NCI-H146 (cell line): ENCODE measurements around the gene HEY2.
"Not testable (repeated sequence)": the region's sequence is repeated elsewhere in the genome, so short reads cannot be mapped to it uniquely, and the experiment has no call there.

Experiments used
- DNase-seq: peaks from one replicate; lab custom pipeline; 2025; lab: John Stamatoyannopoulos, UW

The HEY2 gene

GRCh38 chr6:125749173-125749864, at the start of gene HEY2:
TSS of gene HEY2 (plus strand) at chr6:125749632. CDS start at chr6:125749777, 145 bp downstream.
- peak; percentile 97 for DNase-seq

GRCh38 chr6:125700581-125701353, 48.7 kb upstream of the HEY2 start:
- no peak for DNase-seq

- no peak for DNase-seq
Observed at GRCh38 chr6:125701354-125701668, 48.1 kb upstream of the HEY2 start.

DNA sequence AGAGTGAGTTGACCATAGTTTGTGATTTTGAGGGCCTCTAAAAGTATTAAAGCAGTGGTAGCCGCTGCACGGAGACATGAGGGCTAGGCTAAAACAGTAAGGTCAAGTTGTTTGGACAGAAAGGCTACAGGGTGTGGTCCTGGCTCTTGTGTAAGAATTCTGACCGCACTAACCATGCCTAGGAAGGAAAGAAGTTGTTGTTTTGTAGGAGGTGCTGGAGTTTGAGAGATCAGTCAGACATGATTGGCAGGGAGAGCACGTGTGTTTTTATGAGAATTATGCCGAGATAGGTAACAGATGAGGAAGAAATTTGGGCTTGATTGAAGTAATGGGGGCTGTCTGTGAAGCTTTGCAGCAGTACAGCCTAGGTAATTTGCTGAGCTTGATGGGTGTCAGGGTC, 45.5 kb upstream of the HEY2 start:
- DNase-seq: not testable (repeated sequence)

GRCh38 chr6:125707615-125708243, 41.7 kb upstream of the HEY2 start:
- no peak for DNase-seq

GRCh38 chr6:125711013-125711675, 38.3 kb upstream of the HEY2 start:
- DNase-seq: no peak

GRCh38 chr6:125714441-125715090, 34.9 kb upstream of the HEY2 start:
- DNase-seq: peak; percentile 86

GRCh38 chr6:125717120-125717731, 32.2 kb upstream of the HEY2 start:
- DNase-seq: no peak

DNA sequence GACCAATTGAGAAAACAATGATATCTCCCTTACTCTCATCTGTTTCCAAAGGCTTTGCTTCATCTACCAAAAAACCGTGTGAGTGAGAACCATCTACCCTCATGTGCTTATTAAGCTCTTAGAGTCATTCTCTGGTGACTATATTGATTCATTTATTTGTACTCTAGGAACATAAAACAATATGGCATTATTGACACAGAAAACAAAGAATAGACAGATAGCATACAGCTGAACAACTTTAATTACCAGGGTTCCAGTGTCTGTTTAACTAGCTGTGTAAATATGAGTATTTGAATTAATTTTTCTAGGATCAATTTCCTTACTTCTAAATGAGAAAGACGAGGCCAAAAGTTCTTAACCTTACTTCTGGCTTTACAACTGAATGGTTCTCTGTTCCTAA, 31.3 kb upstream of the HEY2 start:
- DNase-seq: peak; percentile 95

DNA sequence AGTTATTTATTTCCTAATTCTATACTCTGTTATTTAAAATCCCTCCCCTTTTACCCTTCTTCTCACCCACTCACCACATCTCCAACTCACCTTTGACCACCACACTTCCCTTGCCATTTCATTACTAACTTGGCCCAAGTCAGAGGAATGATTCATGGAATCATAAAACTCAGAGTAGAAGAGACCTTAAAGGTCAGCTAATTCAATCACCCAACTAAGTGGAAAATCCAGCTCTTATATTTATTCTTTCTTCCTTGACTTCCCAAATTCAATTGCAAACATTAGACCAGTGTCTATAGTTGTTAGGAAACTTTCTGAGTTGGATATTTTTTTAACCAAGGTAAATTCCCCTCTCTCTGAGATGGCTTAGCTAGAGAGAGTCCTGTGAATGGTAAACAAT, 26.5 kb upstream of the HEY2 start:
- DNase-seq: no peak

DNA sequence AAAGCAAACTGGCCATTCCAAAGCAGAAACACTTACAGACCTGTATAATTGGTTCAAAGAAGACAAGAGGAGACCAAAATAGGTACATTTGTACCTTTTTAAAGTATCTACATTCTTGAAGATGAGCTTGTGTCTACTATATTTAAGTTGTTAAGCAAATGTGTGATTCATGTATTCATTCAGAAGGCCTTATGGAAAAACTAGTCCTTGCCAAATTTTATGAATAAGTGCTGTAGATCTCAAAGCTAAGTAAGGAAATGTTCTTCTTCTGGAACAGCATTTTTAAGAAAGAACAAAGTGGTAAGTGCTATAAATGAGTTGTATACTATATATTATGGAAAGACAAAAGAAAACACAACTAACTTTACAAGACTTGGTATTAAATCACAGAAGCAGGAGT, 22.2 kb upstream of the HEY2 start:
- no peak for DNase-seq

GRCh38 chr6:125728739-125729138, 20.7 kb upstream of the HEY2 start:
- DNase-seq: peak; percentile 82

DNA sequence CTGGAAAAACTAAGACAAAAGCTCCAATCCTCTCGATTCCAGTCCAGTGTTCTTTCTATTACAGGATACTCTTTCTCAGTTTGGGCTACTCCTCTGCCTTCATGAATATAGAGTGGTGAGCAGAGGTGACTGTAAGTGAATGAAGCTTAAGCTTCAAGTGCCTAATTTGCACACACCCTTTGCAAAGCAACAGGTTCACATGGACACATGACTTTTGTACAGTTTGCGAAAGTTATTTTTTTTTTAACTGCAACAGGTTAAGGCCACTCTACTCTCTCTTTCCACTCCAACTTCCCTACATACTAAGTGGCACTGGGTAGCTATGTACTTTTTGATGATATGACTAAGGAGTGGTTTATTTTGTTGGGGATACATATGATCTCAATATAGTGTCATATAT, 19.4 kb upstream of the HEY2 start:
- no peak for DNase-seq

DNA sequence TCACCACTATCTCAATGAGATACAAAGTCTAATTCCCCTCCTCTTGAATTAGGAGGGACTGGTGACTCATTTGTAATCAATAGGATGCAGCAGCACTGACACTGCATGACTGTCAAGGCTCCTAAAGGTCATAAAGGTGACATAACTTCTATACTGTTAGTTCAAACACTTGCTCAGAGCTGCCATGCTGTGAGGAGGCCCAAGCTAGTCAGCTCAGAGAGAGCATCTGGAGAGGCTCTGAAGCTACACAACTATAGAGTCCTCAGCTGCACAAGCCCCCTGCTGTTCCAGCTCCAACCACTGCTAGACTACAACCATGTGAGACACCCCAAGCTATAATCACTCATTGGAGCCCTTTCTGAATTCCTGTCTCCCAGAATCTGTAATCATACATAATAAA, 17.0 kb upstream of the HEY2 start:
- DNase-seq: no peak

GRCh38 chr6:125733516-125734300, 15.7 kb upstream of the HEY2 start:
- no peak for DNase-seq

DNA sequence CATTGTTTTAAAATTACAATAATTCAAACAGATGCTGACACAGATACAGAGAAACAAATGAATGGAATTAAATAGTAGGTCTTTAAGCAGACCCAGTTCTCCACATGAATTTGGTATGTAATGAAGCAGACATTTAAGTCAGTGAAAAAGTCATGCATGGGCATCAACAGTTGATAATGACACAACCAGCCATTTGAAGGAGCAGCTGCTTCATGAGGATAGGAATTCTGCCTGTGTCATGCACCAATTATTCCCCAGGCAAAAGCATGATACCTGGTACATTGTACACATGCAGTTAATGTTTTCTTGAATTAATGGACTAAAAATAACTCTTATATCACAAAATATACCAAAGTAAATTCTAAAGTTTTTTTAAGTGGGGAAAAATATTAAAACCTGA, 11.2 kb upstream of the HEY2 start:
- no peak for DNase-seq

DNA sequence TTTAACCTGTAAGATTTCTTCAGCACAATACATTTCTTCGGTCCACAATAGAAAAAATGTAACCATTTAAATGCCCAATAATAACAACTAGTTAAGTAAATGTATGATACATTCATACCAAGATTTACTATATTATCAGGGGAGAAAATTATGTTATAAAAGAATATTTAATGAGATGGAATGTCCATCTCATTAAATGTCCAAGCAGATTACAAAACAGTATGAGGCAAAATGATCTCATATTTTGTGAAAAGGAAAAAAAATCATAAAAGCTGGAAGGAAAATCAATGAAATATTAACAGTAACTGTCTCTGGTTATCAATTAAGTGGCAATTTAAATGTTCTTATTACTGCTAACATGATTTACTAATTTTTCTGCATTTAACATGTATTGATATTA, 10.1 kb upstream of the HEY2 start:
- DNase-seq: no peak

- DNase-seq: no peak
Observed at GRCh38 chr6:125741336-125741735, 8.1 kb upstream of the HEY2 start.

- no peak for DNase-seq
Observed at GRCh38 chr6:125742024-125742423, 7.4 kb upstream of the HEY2 start.

GRCh38 chr6:125742464-125743120, 6.8 kb upstream of the HEY2 start:
- peak; percentile 61 for DNase-seq
